Amniotic epithelial cell (primary cell): Measurements from ENCODE around the gene DUT.
A peak's percentile ranks its signal among the peaks of the same experiment; 100 is the strongest.

Source experiments
- DNase-seq: peaks from one replicate; pipeline ENCODE4 v3.0.0-alpha.2; 2010; ENCODE audit warnings: low read depth

Gene DUT

DNA sequence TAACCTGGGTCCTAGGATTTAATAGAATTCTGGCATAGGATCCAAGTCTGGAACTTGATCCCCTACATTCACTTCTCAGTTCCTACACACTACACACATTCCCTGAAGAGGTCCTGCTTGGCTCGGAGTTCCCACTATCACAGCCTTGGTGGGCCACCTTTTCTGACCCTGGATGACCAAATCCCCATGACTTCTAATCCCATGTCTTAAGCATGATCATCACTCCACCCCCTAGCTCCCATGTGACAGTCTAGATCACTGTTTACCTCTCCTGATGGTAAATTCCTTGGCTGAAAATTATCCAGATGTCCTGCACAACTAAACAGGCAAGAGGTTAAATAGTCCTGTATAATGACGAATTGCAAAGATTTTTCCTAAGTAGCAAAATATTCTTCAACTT, 40.3 kb downstream of the DUT start:
- DNase-seq, result no peak

DNA sequence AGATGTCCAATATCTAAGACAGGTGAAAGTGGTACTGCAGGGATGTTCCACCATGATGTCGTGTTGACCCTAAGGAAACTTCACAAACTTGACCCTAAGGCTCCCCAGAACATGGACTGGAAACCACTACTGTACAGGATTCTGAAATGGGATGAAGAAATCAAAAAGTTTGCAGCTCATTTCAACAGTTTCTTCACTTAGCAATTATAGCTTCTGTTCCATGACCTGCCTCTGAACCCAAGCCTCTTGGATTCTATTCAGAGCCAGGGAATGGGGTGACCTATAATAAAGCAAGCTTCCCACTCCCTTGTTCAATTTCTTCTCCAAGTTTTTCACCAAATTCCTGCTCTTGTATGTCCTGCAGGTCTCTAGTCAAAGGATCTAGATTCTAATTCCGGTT, 40.7 kb downstream of the DUT start:
- DNase-seq, result peak; percentile 20

DNA sequence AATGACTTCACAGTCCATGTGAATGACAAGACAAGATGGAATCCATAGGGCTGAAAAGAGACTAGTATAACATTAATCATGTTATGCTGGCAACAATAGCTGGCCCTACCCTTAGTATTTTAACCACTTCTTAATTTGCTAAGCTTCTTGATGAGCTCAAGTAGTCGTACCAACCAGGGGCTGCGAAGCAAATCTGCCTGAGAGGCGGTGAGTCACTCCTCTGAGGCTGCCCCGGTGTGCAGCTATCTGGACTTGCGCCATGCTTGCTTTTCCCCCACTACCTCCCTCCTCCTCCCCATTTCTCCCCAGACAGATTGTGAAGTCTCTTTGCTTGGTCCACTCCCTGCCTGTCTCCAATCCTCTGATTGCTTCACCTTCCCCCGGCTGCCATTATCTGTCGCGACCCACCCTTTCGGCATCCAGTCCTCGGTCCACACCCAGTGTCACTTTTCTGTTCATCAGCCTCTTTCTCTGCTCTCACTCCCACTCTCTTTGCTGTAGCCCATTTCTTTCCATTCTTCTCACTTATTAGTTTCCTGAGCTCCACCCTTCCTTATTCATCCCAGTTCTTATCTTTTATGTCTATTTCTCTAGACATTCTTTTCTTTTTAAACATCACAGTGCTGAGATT, 42.7 kb downstream of the DUT start:
- DNase-seq, result peak; percentile 96

DNA sequence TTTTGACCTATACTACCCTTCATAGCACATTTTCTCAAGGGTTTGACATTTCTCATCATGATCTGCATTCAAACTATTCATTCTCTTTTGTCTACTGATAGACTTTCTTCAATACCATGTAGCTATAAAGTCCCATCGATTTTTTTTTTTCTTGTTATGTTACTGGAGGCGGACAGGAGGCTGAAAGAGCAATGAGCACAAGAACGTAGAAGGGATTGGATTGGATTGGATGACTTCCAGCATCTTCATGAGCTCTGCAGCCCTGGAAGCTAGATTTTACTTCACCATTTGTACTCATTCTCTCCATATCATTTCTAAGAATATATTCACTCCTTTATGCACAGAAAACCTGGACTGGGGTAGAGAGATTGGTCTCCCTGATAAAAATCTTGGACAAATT, 43.2 kb downstream of the DUT start:
- DNase-seq, result peak; percentile 47

DNA sequence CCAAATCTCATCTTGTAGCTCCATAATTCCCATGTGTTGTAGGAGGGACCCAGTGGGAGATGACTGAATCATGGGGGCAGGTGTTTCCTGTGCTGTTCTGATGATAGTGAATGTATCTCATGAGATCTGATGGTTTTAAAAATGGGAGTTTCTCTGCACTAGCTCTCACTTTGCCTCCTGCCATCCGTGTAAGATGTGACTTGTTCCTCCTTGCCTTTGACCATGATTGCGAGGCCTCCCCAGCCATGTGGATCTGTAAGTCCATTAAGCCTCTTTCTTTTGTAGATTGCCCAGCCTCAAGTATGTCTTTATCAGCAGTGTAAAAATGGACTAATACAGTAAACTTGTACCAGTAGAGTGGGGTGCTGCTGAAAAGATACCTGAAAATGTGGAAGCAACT, 44.5 kb downstream of the DUT start:
- DNase-seq, result no peak

DNA sequence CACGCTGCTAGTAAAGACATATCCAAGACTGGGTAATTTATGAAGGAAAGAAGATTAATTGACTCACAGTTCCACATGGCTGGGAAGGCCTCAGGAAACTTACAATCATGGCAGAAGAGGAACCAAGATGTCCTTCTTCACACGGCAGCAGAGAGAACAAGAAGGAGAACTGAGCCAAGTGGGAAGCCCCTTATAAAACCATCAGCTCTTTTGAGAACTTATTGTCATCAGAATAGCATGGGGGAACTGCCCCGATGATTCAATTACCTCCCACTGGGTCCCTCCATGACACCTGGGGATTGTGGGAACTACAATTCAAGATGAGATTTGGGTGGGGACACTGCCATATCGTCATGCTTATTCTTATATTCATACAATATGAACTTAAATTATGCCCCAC, 49.0 kb downstream of the DUT start:
- no peak for DNase-seq

DNA sequence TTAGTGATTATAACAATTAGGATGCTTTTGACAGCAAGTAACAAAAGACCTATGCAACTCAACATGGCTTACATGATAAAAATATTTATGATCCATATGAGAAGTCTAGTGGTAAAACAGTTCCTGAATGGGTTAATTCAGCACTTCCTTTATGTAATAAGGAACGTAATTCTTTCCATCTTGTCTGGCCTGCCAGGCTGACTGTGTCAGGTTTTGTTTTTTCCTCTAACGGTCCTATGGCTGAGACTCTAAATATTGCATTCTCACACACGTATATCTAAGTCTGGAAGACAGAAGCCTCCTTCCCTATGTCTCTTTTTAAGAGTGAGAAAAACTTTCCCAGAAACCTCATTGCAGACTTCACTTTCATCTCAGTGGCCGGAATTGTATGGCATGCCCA, 50.6 kb downstream of the DUT start:
- DNase-seq, result no peak

DNA sequence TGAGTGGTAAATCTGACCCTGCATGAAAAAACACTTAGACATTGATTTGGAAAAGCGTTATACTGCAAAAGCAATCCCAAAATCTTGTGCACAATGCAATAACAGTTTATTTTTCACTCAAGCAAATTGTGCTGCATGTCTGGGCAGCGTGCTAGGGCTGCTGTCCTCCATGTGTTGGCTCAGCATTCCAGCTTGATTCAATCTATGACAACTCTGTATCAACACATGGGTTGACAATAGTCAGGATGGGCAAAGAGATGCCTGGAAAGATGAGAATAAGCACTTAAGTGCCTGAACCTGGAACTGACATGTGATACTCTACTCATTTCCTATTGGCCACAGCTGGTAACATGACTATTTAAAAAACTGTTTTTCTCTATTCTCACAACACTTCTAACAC, 51.8 kb downstream of the DUT start:
- DNase-seq, result no peak

DNA sequence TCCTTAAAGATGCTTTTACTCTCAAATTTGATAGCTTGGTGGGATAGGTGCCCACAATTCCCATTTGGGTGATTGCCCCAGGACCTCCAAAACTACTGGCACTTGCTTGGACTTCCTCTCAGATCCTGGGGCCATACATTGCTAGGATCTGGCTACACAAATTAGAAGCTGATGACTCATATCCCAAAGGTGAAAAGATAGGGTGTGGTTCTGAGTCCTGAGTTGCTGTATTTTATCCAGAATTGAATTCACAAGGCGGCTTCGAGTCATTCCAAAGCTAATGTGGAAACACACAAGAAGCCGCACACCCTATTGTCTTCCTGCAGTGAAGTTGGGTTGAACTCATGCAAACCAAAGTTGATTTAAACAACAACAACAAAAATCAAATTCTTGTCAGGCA, 53.4 kb downstream of the DUT start:
- DNase-seq, result no peak

DNA sequence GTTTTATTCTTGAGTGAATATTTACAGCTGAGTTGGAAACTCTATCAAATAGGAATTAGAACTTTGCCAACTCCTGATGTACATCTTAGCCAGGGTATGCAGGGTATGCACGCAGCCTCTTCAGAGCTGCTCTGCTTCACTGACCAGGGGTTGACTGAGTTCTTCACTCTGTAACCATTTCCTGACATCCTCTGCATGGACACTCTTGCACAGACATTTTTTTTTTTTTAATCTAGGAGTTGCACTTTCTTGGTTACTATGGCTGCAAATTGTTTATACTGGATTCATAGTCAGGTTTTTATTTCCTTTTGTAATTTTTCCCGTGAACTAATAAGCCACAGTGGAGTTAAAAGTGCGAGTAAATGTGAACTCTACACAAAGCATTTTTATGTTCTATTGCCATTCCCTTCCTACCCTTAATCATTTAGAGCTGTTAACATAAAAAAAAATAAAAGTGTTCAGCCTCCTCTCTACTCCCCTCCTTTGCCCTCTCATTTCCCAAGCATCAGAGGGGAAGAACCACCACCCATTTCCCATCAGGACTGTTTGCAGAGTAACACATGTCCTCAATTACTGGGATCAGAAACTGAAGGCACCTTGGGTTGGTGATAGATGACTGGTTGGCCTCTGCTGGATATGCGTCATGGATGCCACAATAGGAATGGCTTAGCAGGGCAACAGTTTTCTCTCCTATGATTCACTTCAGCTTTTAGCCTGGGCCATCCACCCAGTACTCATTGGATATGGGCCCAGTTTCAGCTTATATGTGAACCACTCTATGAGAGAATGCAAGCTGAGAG, 54.0 kb downstream of the DUT start:
- DNase-seq, result peak; percentile 40

DNA sequence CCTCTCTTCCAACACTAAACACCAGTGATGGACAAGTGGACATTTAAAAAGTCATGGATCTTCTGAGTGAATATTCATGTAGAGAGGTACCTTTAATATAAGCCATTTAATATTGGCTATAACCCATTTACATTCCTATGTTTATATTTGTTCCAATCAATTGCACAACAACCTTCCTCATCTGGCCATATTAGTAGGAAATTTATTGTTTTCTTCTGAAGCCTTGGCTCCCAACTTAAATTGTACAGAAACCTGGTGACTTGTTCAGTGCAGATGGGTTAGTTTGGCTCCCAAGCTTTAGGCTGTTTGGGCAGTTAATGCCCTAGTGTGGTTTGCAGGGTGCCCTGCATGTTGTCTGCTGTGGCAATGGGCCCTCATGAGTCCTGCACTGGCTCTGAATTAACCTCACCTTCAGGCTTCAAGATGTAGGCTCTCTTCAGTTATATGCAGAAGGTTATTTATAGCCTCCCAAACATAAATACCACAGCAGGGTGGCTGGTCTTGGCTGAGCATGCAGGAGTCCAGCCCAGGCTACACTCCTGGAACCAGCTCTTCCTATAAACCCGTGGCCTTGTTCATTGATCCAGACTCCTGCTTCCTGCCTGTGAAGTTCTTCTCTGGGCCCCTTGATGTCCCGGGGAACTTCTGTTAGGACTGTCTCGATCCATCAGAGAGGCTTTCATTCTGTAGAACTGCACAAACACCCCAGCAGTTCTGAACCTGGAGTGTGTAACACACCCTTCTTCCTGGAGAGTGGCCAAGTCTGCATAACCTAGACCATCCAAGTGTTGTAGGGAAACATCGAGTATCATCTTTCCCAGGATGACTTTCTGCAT, 57.0 kb downstream of the DUT start:
- DNase-seq, result no peak

DNA sequence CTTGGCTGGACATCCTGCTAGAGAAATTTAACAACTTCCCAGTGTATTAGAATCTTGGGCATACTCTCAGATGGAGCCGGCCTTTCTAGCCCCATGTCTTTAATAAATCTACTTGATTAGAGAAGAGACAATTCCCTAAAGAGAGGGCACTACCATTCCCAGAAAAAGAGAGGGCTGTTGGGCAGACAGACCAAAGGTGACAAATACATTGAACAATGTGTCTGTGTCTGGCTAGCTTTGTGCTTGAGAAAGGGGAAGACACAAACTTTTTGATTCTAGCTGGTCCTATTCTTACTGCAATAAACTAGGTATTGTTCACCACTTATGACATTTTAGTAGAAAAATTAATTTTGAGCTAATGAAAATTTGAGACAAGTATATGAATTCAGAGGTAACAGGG, 57.7 kb downstream of the DUT start:
- no peak for DNase-seq

DNA sequence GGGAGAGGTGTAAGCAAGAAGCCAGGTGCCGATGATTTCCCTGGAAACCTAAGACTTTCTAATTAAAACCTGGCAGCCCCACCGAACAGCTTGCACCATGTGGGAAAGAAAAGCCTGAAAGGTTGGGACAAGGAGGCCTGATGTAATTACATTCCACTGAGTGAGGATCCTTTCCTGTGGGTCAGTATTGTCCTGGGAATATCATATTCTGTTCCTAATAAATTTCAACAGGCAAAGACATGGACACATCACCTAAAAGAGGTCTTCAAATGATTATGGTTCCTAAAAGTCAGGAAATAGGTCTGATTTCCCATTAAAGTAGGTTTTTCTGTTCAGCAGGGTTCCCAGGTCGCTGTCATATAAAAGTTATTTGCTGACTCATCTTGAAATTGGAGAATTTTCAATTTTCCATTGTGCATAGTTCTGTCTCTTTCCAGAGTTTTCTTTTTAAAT, 58.5 kb downstream of the DUT start:
- DNase-seq, result no peak

DNA sequence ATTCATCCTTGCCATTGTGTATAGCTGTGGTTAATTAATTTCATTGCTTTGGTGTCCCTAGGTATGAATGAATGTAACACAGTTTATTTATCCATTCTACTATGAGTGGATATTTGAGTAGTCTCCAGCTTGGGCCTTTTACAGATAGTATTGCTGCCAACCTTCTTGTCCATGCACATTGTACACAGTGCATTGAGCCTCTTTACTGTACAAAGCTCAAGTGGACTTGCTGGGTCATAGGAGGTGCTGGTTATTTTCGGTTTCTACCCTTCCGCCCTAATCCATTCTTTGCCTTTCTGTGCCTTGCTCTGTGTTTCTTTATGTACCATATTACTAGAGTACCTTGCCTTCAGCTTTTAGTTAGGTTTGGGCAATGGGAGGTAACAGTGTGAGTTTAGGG, 60.7 kb downstream of the DUT start:
- DNase-seq, result no peak

DNA sequence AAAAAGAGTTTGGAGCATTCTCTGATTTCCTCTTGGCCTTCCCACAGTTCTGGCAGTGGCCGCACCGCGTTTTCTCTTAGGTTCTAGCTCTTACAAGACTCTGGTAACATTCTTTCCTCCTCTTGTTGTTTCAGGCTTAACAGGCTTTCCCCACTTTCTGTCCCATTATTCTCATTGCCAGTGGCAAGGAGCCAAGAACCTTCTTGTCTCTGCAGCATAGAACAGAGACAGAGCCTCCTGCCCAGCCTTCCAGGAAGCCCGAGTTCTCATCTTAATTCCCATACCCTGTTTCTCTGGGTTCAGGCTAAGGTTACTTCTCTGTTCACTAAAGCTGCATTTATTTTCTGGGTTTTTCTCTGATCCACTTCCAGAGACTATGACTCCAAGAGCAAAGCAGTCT, 61.1 kb downstream of the DUT start:
- peak; percentile 43 for DNase-seq
